ENCODE data around the gene NUP210.
"Not testable (repeated sequence)": the region's sequence is repeated elsewhere in the genome, so short reads cannot be mapped to it uniquely, and the experiment has no call there.

Gene NUP210

GRCh38 chr3:13405614-13406013 lies 14.5 kb downstream of the NUP210 start:
- DNase-seq: no peak

DNA sequence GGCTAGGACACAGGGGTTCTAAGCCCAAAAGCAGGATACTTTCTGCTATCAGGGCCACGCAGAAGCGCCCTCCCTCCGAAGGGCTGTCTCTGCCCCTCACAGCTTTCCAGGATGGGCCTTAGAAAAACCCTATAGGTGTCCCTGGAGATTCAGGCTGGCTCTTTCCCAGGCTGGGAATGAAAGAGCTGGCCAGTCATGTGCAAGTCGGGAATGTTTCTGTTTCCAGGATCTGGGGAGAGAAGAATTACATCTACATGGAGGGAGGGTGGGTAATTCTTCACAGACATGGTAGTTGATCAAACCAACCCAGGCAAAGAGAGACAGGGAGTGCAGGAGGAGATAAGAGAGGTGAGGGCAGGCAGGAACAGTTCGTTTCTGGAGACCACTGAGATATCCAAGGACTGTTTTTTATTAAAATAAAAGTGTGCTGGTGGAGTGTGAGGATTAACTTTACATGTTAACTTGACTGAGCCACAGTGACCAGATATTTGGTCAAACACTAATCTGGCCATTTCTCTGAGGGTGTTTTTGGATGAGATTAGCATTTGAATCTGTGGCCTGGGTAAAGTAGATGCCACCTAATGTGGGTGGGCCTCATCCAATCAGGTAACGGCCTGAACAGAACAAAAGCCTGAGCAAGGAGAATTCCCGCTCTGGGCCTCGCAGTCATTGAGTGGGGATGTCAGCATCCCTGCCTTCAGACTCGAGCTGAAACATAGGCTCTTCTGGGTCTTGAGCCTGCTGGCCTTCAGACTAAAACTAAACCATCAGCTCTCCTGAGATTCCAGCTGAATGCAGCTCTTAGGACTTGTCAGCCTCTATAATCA lies 15.3 kb downstream of the NUP210 start:
- DNase-seq: no peak

DNA sequence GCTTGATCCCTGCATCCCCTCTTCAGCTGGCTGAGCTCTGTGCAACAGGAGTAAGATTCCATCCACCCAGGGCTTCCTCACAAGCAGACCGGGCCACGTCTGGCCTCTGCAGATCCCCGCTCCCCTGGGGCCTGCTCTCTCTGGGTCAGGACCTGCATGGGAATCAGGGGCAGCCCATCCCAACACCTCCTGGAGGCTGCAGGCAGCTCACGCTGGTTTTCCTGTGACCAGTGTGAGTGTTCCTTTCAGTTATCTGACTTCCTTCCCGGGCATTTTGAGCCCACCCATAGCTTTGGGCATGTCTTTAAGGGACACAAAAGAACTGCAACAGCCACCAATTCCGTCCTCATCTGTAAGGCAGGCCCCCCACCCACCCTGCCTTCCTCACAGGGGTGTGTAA lies 16.3 kb downstream of the NUP210 start:
- no peak for DNase-seq

- DNase-seq: no peak
Observed at GRCh38 chr3:13403213-13403819, 16.8 kb downstream of the NUP210 start.

DNA sequence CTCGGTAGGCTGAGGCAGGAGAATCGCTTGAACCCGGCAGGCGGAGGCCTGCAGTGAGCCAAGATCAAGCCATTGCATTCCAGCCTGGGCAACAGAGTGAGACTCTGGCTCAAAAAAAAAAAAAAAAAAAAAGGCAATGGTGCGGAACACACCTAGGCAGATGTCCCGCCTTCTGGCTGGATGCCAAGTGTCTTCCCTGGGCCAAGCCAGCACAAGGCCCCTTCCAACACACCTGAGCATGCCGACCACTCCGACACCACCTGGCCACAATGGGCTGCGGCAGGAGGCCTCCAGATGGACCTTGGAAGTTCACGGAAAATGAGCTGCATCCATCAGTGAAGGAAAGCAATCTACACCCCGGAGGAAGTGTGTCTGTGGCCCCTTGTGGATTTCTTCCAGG lies 19.0 kb downstream of the NUP210 start:
- DNase-seq: peak; percentile 33 to 55

GRCh38 chr3:13400114-13400673 lies 19.9 kb downstream of the NUP210 start:
- DNase-seq: no peak

- DNase-seq: no peak
Observed at GRCh38 chr3:13399603-13400002, 20.5 kb downstream of the NUP210 start.

- no peak for DNase-seq
Observed at GRCh38 chr3:13397316-13397715, 22.8 kb downstream of the NUP210 start.

DNA sequence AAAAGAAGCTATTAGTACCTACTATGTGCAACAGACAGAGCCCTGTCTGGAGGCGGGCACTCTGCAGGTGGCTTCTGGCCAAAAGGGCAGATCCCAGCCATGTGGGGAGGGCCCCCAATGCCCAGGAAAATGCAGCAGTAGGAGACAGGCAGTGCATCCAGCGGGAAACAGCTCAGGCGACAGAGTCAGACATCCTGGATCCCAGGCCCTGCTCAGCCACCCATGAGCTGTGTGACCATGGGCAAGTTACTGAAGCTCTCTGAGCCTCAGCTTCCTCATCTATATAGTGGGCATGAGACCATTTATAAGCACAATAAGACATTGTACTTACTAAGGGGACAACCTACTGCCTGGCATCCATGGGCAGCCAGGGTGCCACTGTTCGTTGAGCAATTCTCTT lies 25.8 kb downstream of the NUP210 start:
- DNase-seq: no peak

DNA sequence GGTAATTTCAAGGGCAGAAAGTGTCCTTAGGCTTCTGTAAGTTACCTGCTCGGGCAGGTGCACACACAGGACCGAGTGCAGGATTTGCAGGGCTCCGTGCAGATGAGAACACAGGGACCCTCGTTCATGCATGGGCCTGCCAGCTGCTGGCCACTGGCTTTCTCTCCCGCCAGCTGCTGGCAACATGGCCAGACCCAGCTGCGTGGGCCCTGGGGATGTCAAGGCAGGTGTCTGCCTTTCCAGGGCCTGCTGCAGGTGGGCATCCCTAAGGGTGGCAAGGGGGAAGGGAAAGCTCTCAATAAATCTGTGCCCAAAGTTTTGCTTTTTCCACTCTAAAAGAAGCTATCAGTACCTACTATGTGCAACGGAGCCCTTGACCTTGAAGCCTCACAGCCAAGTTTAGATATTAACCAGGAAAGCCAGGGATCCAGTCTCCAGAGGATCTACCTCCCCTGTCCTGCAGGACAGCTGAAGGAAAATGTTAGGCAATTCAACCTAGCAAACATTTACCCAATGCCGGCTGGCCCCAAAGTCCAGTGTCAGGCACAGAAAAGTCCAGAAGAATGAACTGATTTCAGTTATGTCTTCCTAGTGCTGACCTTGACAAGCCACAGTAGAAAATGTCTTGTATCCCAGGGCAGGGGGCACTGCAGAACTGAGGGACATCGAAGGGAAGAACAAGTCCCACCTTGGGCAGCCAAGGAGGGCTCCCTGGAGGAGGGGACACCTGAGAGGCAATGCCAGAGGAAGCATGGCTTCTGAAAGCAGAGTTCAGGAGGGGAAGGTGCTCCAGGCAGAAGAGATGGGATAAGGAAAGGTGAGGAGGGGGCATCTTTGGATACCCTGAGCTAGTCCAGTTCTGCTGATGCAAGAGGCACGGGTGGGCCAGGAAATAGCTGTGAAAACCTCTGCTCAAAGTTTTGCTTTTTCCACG lies 26.4 kb downstream of the NUP210 start:
- DNase-seq: no peak

DNA sequence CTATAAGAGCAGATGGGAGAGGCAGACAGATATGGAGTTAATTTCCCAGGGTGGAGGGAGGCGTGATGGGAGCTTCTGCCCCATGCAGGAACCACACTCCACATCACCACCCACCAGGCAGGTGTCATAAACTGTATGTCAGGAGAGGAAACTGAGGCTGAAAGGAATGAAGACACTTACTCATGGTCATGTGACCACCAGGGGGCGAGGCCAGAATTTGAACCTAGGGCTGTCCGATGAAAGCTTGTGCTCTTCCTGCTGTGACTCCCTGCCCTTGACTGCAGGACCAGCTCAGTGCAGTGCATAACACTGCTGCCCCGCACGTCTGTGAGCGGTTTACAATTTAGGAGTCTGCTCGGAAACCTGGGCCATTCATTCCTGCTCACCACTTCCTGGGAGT lies 28.8 kb downstream of the NUP210 start:
- DNase-seq: no peak

GRCh38 chr3:13389378-13389777 lies 30.7 kb downstream of the NUP210 start:
- no peak for DNase-seq

GRCh38 chr3:13388816-13389215 lies 31.3 kb downstream of the NUP210 start:
- no peak for DNase-seq

- no peak for DNase-seq
Observed at GRCh38 chr3:13385373-13385965, 34.7 kb downstream of the NUP210 start.

DNA sequence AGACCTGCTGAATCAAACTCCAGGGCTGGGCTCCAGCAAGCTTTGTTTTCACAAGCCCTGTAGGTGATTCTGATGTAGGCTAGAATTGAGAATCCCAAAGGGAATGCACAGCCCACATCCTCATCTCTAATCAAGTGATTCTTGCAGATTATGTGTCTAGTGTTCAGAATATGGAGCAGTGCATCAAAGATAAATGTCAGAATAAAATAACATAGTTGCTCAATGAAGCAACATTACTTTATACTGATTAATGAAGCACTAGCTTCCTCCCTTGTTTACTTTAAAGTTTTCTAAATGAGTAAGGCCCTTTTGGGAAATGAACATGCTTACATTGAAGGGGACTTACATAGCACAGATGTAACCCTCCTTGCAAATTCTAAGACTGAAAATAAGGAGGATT lies 39.2 kb downstream of the NUP210 start:
- no peak for DNase-seq

GRCh38 chr3:13379201-13379830 lies 40.8 kb downstream of the NUP210 start:
- no peak for DNase-seq

DNA sequence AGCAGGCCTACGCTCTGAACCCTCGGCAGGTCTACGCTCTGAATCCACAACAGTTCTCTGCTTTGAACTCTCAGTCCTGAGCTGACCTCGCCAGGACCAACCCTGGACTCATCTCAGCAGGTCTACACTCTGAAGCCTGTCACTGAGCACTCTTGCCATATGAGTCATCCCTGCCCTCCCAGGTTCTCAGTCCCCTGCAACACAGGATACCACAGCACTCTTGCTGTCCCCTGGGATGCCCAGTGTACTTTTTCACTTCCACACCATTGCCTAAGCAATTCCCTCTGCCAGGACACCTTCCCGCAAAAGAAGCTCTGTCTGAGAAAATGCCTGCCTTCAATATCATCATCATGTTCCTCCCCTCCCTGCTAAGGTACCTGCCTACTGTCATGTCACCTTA lies 42.0 kb downstream of the NUP210 start:
- no peak for DNase-seq

- not testable (repeated sequence) for DNase-seq
Observed at GRCh38 chr3:13377741-13378140, 42.4 kb downstream of the NUP210 start.

- no peak for DNase-seq
Observed at GRCh38 chr3:13377021-13377420, 43.1 kb downstream of the NUP210 start.

GRCh38 chr3:13376091-13376490 lies 44.0 kb downstream of the NUP210 start:
- no peak for DNase-seq

DNA sequence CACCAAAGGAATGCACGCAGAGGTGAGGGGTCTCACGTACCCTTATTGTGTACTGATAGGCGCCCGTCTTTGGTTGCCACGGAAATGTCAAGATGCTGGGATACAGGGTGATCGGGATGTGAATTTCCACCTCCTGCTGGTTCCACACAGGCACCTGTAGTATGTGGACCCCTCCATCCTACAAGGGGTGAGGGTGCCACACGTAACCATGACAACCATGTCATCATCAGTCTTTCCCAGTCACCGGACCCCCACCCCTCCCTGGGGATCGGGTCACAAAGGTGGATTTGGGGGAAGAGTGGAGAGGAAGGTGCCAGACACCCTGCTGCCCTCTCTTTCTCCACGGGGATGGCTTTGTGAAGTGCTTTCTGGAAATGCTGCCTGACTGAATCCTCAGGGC lies 44.7 kb downstream of the NUP210 start:
- DNase-seq: no peak

- DNase-seq: no peak
Observed at GRCh38 chr3:13373975-13374586, 46.0 kb downstream of the NUP210 start.

All from NCI-H187 (cell line).